Epithelial cell of proximal tubule (primary cell): Measurements from ENCODE around the gene AP1S2. TPM values are rescaled to one million over a fixed set of nuclear protein-coding genes. Genes with fewer than 3 reads are reported as not detected.

Experiments used
- DNase-seq: peaks from one replicate; pipeline ENCODE4 v3.0.0-alpha.2; 2011; ENCODE audit warnings: low read depth
- H3K4me3 ChIP-seq: 2 replicates; pipeline ENCODE4 v1.5.1; 2011; ENCODE audit warnings: low read depth, mild to moderate bottlenecking, low read length
- CTCF ChIP-seq: conservative IDR thresholded peaks from 2 replicates; pipeline ENCODE4 v1.5.1; 2012; ENCODE audit warnings: low read depth, mild to moderate bottlenecking, low read length
- total RNA-seq: library from RNA; depleted of rRNA; stranded (reverse); fragments of >200 nt; gene quantifications from 2 replicates; pipeline ENCODE4 v1.2.3, GENCODE V29; 2015

The AP1S2 gene
- total RNA-seq, 1 donor from 2014 or later, result 69.0 TPM

GRCh38 chrX:15822922-15823321, 31.7 kb downstream of the AP1S2 start:
- no peak for DNase-seq
- no peak for TF ChIP-seq CTCF
- no peak overlapping the region for H3K4me3 ChIP-seq

- no peak overlapping the region for H3K4me3 ChIP-seq
- TF ChIP-seq CTCF, result no peak
- DNase-seq, result no peak
Observed at GRCh38 chrX:15820106-15821073, 34.2 kb downstream of the AP1S2 start.

- H3K4me3 ChIP-seq, result no peak overlapping the region
- TF ChIP-seq CTCF, result no peak
- DNase-seq, result no peak
Observed at GRCh38 chrX:15816886-15817285, 37.7 kb downstream of the AP1S2 start.

GRCh38 chrX:15816438-15816809, 38.2 kb downstream of the AP1S2 start:
- DNase-seq, result no peak
- H3K4me3 ChIP-seq, result no peak overlapping the region
- TF ChIP-seq CTCF, result no peak

GRCh38 chrX:15815779-15816437, 38.7 kb downstream of the AP1S2 start:
- peak; percentile 39 for TF ChIP-seq CTCF

GRCh38 chrX:15814771-15815365, 39.7 kb downstream of the AP1S2 start:
- DNase-seq, result no peak
- no peak for TF ChIP-seq CTCF
- H3K4me3 ChIP-seq, result no peak overlapping the region

More at GRCh38 chrX:15815779-15816437, 38.7 kb downstream of the AP1S2 start:
- no peak for DNase-seq
- H3K4me3 ChIP-seq, result no peak overlapping the region
